Measurements from ENCODE around the gene ZFPM1. TPM values are rescaled to one million over a fixed set of nuclear protein-coding genes. Genes with fewer than 3 reads are reported as not detected.

The ZFPM1 gene
- total and polyA plus RNA-seq, 2 experiments from 2014 or later: 0.53 to 2.2 TPM

- TF ChIP-seq ZNF114 (CRISPR knock-in tag; IDR thresholded peaks at IDR 0.05) (no peak), STAT1 (IDR thresholded peaks at IDR 0.05; ENCODE audit: unreplicated experiment) (no peak), NANOG (IDR thresholded peaks at IDR 0.05; ENCODE audit: borderline replicate concordance) (no peak), REST (IDR thresholded peaks at IDR 0.05; ENCODE audit: unreplicated experiment) (no peak), JUNB (IDR thresholded peaks at IDR 0.05; ENCODE audit: unreplicated experiment) (no peak), EZH2 (IDR thresholded peaks at IDR 0.05; ENCODE audit: low read depth, unreplicated experiment) (no peak), EZH2phosphoT487 (IDR thresholded peaks at IDR 0.05; ENCODE audit: unreplicated experiment) (no peak), POLR2AphosphoS5 (IDR thresholded peaks at IDR 0.05; ENCODE audit: low read depth) (no peak), CREB1 (CRISPR knock-in tag; IDR thresholded peaks at IDR 0.05; ENCODE audit: low read depth) (no peak)
Measured at GRCh38 chr16:88539261-88539651, 86.2 kb downstream of the ZFPM1 start (continued).

- DNase-seq (ENCODE audit: low spot score) (peak; percentile 19), ATAC-seq (peak; percentile 43)
- peaks cover 20% of the 10 kb centered on the region for H3K27me3 Mint-ChIP-seq (ENCODE audit: insufficient read depth, low read depth, poor library complexity)
- H3K36me3 Mint-ChIP-seq (ENCODE audit: low read depth): peaks cover 11% of the 10 kb centered on the region; the same call in 2 of the 3 replicates
- TF ChIP-seq CTCF (conservative IDR thresholded peaks at IDR 0.05; ENCODE audit: low read depth in 2 of 2) (peak in 1 of 2 experiments; percentile 31; a peak in 2 of 4 replicates), EZH2 (IDR thresholded peaks at IDR 0.05; ENCODE audit: low read depth, unreplicated experiment) (no peak)
- Histone ChIP-seq H3K4me3 (no peak overlapping the region), H3K9me2 (ENCODE audit: insufficient read depth) (no peaks in the 10 kb centered on the region), H4K20me1 (replicated peaks; ENCODE audit: insufficient read depth) (no peaks in the 10 kb centered on the region), H3K27me3 (ENCODE audit: insufficient read depth) (no peaks in the 10 kb centered on the region), H2AFZ (no peak overlapping the region), H3F3A (replicated peaks; ENCODE audit: low read depth) (peaks cover 5% of the 10 kb centered on the region; the same call in 1 of the 2 replicates), H3K4me2 (no peak overlapping the region), H3K36me3 (ENCODE audit: insufficient read depth) (no peaks in the 10 kb centered on the region), H3K27ac (ENCODE audit: low read depth) (no peak overlapping the region), H3K4me1 (ENCODE audit: insufficient read depth) (no peaks in the 10 kb centered on the region; the same call in 1 of the 2 replicates), H3K79me2 (replicated peaks; ENCODE audit: insufficient read depth) (no peaks in the 10 kb centered on the region)
- no peak overlapping the region for H3K27ac Mint-ChIP-seq
- peaks cover 24% of the 10 kb centered on the region for H3K9me3 Mint-ChIP-seq
- no peak overlapping the region for H3K4me3 Mint-ChIP-seq
- peaks cover 10% of the 10 kb centered on the region for H3K4me1 Mint-ChIP-seq
Measured at GRCh38 chr16:88539652-88540345, 86.7 kb downstream of the ZFPM1 start.

All from GM23338 (cell line).